K562 (cell line): ENCODE measurements around the gene CYB5D1. TPM values are rescaled to one million over a fixed set of nuclear protein-coding genes. Genes with fewer than 3 reads are reported as not detected.

Source experiments
- ATF7 ChIP-seq: fragments of 450-650 bp; IDR thresholded peaks from 2 replicates; pipeline ENCODE4 v1.7.1; 2014; ENCODE audit warnings: mild to moderate bottlenecking, moderate library complexity
- BRF1 ChIP-seq: IDR thresholded peaks from 3 replicates; pipeline ENCODE4 v1.6.1; 2011; ENCODE audit warnings: borderline replicate concordance, mild to moderate bottlenecking; ENCODE audit not compliant: insufficient read length; ENCODE audit errors: extremely low read depth
- CHD2 ChIP-seq: IDR thresholded peaks from 2 replicates; pipeline ENCODE4 v1.6.1; 2011; ENCODE audit warnings: low read depth, low read length
- CREBBP ChIP-seq: IDR thresholded peaks from one replicate; pipeline ENCODE4 v1.6.1; 2012; ENCODE audit warnings: low read depth, mild to moderate bottlenecking, control low read depth, inconsistent platforms, low read length
- CREM ChIP-seq: IDR thresholded peaks from 2 replicates; pipeline ENCODE4 v1.6.1; 2014; ENCODE audit warnings: antibody characterized with exemption, low read depth
- KLF1 ChIP-seq: fragments of 450-650 bp; IDR thresholded peaks from 2 replicates; pipeline ENCODE4 v1.6.1; 2016; ENCODE audit warnings: missing genetic modification characterization, missing compliant biosample characterization
- MAFK ChIP-seq: IDR thresholded peaks from 2 replicates; pipeline ENCODE4 v1.6.1; 2011; ENCODE audit warnings: low read length, improper control_type of control experiment
- MTA2 ChIP-seq: fragments of 450-650 bp; IDR thresholded peaks from 2 replicates; pipeline ENCODE4 v1.6.1; 2016; ENCODE audit warnings: low read depth
- NCOR1 ChIP-seq: fragments of 450-650 bp; IDR thresholded peaks from 2 replicates; pipeline ENCODE4 v1.6.1; 2016; ENCODE audit warnings: mild to moderate bottlenecking, moderate library complexity
- PML ChIP-seq: IDR thresholded peaks from 2 replicates; pipeline ENCODE4 v1.6.1; 2012; ENCODE audit warnings: low read length, inconsistent platforms
- RBM39 ChIP-seq: fragments of 200-400 bp; formaldehyde crosslinking; optimal IDR thresholded peaks from 2 replicates; pipeline ENCODE3; 2018; ENCODE audit warnings: low read depth, low read length
- SETDB1 ChIP-seq: IDR thresholded peaks from one replicate; pipeline ENCODE4 v1.6.1; 2012; ENCODE audit warnings: low read length, control low read depth, inconsistent platforms
- SMAD1 ChIP-seq: fragments of 150-350 bp; IDR thresholded peaks from 2 replicates; pipeline ENCODE4 v1.6.1; 2014; ENCODE audit warnings: low read length, low read depth; ENCODE audit not compliant: partially characterized antibody
- SOX6 ChIP-seq: fragments of 450-650 bp; IDR thresholded peaks from 2 replicates; pipeline ENCODE4 v1.6.1; 2014; ENCODE audit warnings: mild to moderate bottlenecking
- SPI1 ChIP-seq: IDR thresholded peaks from 2 replicates; pipeline ENCODE4 v1.6.1; 2011; ENCODE audit warnings: low read depth, low read length, control low read depth, borderline replicate concordance
- WHSC1 ChIP-seq: IDR thresholded peaks from one replicate; pipeline ENCODE4 v1.6.1; 2012; ENCODE audit warnings: low read length, control low read depth, inconsistent platforms
- ZBTB17 ChIP-seq: fragments of 450-650 bp; formaldehyde crosslinking; IDR thresholded peaks from 2 replicates; pipeline ENCODE4 v1.4.0; 2020; ENCODE audit warnings: mild to moderate bottlenecking
- ZC3H8 ChIP-seq: fragments of 450-650 bp; IDR thresholded peaks from 2 replicates; pipeline ENCODE4 v1.6.1; 2017
- ZNF431 ChIP-seq: sonication (generic); formaldehyde crosslinking; IDR thresholded peaks from 2 replicates; pipeline ENCODE4 v1.8.0; 2022; ENCODE audit warnings: mild to moderate bottlenecking, missing genetic modification reagents
- polyA plus RNA-seq, 8 experiments: library from polyadenylated mRNA; depleted of rRNA in 4 of 8; stranded (reverse) in 5 of 8; unstranded in 3 of 8; fragments of >200 nt; fragmentation: Nextera tagmentation in 2 of 8; fragmentation: Illumina TruSeq in 1 of 8; extraction: Ambion mirVana in 2 of 8; extraction: Trizol in 1 of 8; gene quantifications; 2 replicates each; pipeline versions ENCODE4 v1.2.1 to v1.2.3, GENCODE V29; 2011 to 2014; ENCODE audit warnings: inconsistent platforms in 1 of 8, missing spikeins in 1 of 8
- total RNA-seq, 7 experiments: library from RNA; depleted of rRNA in 6 of 7; stranded (reverse); fragments of >200 nt in 6 of 7; fragmentation: Illumina TruSeq in 2 of 7; extraction: Trizol in 2 of 7; gene quantifications; 2 replicates each; pipeline versions ENCODE4 v1.2.1 to v1.2.3, GENCODE V29; 2011 to 2021; ENCODE audit warnings: low replicate concordance in 1 of 7
- TF ChIP-seq, protein P1 (sequence below): fragments of 250-450 bp; sonication (Bioruptor Pico); IDR thresholded peaks from 2 replicates; pipeline ENCODE4 v1.4.0; 2020
- TF ChIP-seq, protein P2 (sequence below): sonication (generic); formaldehyde crosslinking; IDR thresholded peaks from 2 replicates; pipeline ENCODE4 v1.5.0; 2020; ENCODE audit warnings: missing genetic modification reagents
- TF ChIP-seq, protein P3 (sequence below): fragments of 450-650 bp; IDR thresholded peaks from 2 replicates; pipeline ENCODE4 v1.6.1; 2017; ENCODE audit warnings: antibody characterized with exemption

The CYB5D1 gene
- total and polyA plus RNA-seq, 9 of the 15 experiments (the other 6 are each of a cell fraction or from before 2014, with no cell fraction given), result 2.4 to 7.9 (median 5.7) TPM

DNA sequence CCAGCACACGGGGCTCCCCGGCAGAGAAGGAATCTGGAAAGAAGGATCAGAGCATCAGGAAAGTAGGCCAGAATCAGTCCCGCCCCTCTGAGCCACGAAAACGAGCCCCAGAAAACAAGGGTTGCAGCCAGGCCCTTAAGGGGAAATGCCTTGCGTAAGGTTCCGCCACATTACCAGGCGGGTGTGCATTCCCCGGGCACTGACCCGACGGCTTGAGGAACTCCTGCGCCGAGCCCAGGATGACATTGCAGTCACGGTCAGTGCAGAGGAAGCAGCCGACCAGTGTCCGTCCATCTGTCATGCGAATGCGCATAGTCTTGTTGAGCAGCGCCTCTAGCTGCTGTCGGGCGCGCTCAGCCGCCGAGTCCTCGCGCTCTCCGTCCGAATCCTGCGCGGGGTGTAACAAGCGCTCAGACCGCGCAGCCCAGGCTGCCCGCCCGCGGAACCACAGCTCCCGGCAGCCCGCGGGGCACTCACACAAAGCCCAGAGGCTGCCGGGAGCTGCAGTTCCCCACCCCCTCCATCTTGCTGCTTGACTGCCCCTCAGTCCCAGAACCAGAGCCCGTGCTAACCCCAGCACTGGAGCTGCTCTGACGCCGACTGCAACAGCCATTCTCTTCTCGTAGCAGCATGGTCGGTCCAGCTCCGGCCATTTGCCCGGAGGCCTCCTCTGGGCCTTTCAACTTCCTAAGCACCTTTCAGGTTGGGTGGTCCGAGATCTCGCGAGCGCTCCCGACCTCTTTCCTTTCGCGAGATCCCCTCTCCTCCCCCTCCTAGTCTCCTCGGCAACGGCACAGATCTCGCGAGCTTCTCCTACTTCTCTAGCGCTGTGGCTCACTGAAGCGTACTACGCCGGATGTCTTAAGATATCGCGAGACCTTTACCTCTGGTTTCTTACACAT, 741 bp upstream of the CYB5D1 start, which contains the start of gene NAA38 (continued):
- TF ChIP-seq, protein P1, sequence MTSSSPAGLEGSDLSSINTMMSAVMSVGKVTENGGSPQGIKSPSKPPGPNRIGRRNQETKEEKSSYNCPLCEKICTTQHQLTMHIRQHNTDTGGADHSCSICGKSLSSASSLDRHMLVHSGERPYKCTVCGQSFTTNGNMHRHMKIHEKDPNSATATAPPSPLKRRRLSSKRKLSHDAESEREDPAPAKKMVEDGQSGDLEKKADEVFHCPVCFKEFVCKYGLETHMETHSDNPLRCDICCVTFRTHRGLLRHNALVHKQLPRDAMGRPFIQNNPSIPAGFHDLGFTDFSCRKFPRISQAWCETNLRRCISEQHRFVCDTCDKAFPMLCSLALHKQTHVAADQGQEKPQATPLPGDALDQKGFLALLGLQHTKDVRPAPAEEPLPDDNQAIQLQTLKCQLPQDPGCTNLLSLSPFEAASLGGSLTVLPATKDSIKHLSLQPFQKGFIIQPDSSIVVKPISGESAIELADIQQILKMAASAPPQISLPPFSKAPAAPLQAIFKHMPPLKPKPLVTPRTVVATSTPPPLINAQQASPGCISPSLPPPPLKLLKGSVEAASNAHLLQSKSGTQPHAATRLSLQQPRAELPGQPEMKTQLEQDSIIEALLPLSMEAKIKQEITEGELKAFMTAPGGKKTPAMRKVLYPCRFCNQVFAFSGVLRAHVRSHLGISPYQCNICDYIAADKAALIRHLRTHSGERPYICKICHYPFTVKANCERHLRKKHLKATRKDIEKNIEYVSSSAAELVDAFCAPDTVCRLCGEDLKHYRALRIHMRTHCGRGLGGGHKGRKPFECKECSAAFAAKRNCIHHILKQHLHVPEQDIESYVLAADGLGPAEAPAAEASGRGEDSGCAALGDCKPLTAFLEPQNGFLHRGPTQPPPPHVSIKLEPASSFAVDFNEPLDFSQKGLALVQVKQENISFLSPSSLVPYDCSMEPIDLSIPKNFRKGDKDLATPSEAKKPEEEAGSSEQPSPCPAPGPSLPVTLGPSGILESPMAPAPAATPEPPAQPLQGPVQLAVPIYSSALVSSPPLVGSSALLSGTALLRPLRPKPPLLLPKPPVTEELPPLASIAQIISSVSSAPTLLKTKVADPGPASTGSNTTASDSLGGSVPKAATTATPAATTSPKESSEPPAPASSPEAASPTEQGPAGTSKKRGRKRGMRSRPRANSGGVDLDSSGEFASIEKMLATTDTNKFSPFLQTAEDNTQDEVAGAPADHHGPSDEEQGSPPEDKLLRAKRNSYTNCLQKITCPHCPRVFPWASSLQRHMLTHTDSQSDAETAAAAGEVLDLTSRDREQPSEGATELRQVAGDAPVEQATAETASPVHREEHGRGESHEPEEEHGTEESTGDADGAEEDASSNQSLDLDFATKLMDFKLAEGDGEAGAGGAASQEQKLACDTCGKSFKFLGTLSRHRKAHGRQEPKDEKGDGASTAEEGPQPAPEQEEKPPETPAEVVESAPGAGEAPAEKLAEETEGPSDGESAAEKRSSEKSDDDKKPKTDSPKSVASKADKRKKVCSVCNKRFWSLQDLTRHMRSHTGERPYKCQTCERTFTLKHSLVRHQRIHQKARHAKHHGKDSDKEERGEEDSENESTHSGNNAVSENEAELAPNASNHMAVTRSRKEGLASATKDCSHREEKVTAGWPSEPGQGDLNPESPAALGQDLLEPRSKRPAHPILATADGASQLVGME (CRISPR knock-in tag), result no peak
- TF ChIP-seq ATF7, result peak; percentile 41
- TF ChIP-seq RBM39, result no peak
- TF ChIP-seq BRF1, result no peak
- no peak for TF ChIP-seq ZC3H8
- TF ChIP-seq SETDB1, result no peak
- TF ChIP-seq CREM, result peak; percentile 82
- 0 out of 2 replicates have a peak, but pooled peaks have one; percentile 3 for TF ChIP-seq MAFK
- TF ChIP-seq, protein P2, sequence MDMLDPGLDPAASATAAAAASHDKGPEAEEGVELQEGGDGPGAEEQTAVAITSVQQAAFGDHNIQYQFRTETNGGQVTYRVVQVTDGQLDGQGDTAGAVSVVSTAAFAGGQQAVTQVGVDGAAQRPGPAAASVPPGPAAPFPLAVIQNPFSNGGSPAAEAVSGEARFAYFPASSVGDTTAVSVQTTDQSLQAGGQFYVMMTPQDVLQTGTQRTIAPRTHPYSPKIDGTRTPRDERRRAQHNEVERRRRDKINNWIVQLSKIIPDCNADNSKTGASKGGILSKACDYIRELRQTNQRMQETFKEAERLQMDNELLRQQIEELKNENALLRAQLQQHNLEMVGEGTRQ (CRISPR knock-in tag), result no peak
- 0 out of 2 replicates have a peak, but pooled peaks have one; percentile 43 for TF ChIP-seq SOX6
- TF ChIP-seq CREBBP, result no peak
- TF ChIP-seq SMAD1, result no peak
- no peak for TF ChIP-seq WHSC1
- TF ChIP-seq CHD2, result peak; percentile 98
- no peak for TF ChIP-seq KLF1 (tag)
- TF ChIP-seq PML, result no peak; the same call in 1 of the 2 replicates
- TF ChIP-seq SPI1, result no peak; the same call in 1 of the 2 replicates
- TF ChIP-seq MTA2, result no peak
- TF ChIP-seq, protein P3, sequence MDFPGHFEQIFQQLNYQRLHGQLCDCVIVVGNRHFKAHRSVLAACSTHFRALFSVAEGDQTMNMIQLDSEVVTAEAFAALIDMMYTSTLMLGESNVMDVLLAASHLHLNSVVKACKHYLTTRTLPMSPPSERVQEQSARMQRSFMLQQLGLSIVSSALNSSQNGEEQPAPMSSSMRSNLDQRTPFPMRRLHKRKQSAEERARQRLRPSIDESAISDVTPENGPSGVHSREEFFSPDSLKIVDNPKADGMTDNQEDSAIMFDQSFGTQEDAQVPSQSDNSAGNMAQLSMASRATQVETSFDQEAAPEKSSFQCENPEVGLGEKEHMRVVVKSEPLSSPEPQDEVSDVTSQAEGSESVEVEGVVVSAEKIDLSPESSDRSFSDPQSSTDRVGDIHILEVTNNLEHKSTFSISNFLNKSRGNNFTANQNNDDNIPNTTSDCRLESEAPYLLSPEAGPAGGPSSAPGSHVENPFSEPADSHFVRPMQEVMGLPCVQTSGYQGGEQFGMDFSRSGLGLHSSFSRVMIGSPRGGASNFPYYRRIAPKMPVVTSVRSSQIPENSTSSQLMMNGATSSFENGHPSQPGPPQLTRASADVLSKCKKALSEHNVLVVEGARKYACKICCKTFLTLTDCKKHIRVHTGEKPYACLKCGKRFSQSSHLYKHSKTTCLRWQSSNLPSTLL, result no peak
- peak; percentile 43; the same call in 1 of the 2 replicates for TF ChIP-seq ZBTB17
- TF ChIP-seq ZNF431, result peak; percentile 43; the same call in 1 of the 2 replicates
- no peak; the same call in 1 of the 2 replicates for TF ChIP-seq NCOR1
